Measurements from ENCODE around the gene UNC5C. TPM values are rescaled to one million over a fixed set of nuclear protein-coding genes. Genes with fewer than 3 reads are reported as not detected.

Gene UNC5C
- total and polyA plus RNA-seq, 2 donors from 2014 or later, result 0.84 to 3.1 TPM

- intact Hi-C loops (cut with DNase I), result no loop called here
- Histone ChIP-seq H3K27ac (ENCODE audit: low read depth in 2 of 2, low read length in 2 of 2) (no peak overlapping the region), H3K27me3 (ENCODE audit: control insufficient read depth, insufficient read depth, low read length) (no peaks in the 10 kb centered on the region), H3K9me3 (ENCODE audit: control insufficient read depth in 2 of 3, insufficient read depth in 1 of 3, low read length in 3 of 3) (no peaks in the 10 kb centered on the region), H3K9ac (ENCODE audit: low read length in 3 of 3) (no peak overlapping the region), H3K4me3 (ENCODE audit: low read length in 3 of 3) (no peak overlapping the region), H3K36me3 (ENCODE audit: control insufficient read depth in 2 of 3, insufficient read depth in 3 of 3, low read length in 3 of 3) (no peaks in the 10 kb centered on the region), H3K4me1 (ENCODE audit: control insufficient read depth in 2 of 3, insufficient read depth in 2 of 3, low read depth in 1 of 3, low read length in 3 of 3) (no peaks in the 10 kb centered on the region)
- no peak for DNase-seq
- FAIRE-seq, result no peak
- TF ChIP-seq CTCF (IDR thresholded peaks at IDR 0.05; ENCODE audit: borderline replicate concordance, extremely low read depth, insufficient read depth), result no peak
These were observed 252.7 kb downstream of the UNC5C start for GRCh38 chr4:95296052-95296451.

- no peak overlapping the region for H3K4me3 ChIP-seq (ENCODE audit: low read length in 3 of 3)
- H3K27ac ChIP-seq (ENCODE audit: low read depth in 2 of 2, low read length in 2 of 2), result no peak overlapping the region
- H3K27me3 ChIP-seq (ENCODE audit: control insufficient read depth, insufficient read depth, low read length), result no peaks in the 10 kb centered on the region
- H3K36me3 ChIP-seq (ENCODE audit: control insufficient read depth in 2 of 3, insufficient read depth in 3 of 3, low read length in 3 of 3), result no peaks in the 10 kb centered on the region
- no peaks in the 10 kb centered on the region for H3K9me3 ChIP-seq (ENCODE audit: control insufficient read depth in 2 of 3, insufficient read depth in 1 of 3, low read length in 3 of 3)
- no peak for TF ChIP-seq CTCF (IDR thresholded peaks at IDR 0.05; ENCODE audit: borderline replicate concordance, extremely low read depth, insufficient read depth)
- intact Hi-C loops (cut with DNase I), result no loop called here
- no peaks in the 10 kb centered on the region for H3K4me1 ChIP-seq (ENCODE audit: control insufficient read depth in 2 of 3, insufficient read depth in 2 of 3, low read depth in 1 of 3, low read length in 3 of 3)
- FAIRE-seq (no peak), DNase-seq (no peak)
- no peak overlapping the region for H3K9ac ChIP-seq (ENCODE audit: low read length in 3 of 3)
These were observed 253.6 kb downstream of the UNC5C start for GRCh38 chr4:95295157-95295556.

GRCh38 chr4:95294321-95294720, 254.5 kb downstream of the UNC5C start:
- Histone ChIP-seq H3K4me3 (ENCODE audit: low read length in 3 of 3) (no peak overlapping the region), H3K9ac (ENCODE audit: low read length in 3 of 3) (no peak overlapping the region), H3K36me3 (ENCODE audit: control insufficient read depth in 2 of 3, insufficient read depth in 3 of 3, low read length in 3 of 3) (no peaks in the 10 kb centered on the region), H3K9me3 (ENCODE audit: control insufficient read depth in 2 of 3, insufficient read depth in 1 of 3, low read length in 3 of 3) (no peaks in the 10 kb centered on the region), H3K27ac (ENCODE audit: low read depth in 2 of 2, low read length in 2 of 2) (no peak overlapping the region), H3K27me3 (ENCODE audit: control insufficient read depth, insufficient read depth, low read length) (no peaks in the 10 kb centered on the region), H3K4me1 (ENCODE audit: control insufficient read depth in 2 of 3, insufficient read depth in 2 of 3, low read depth in 1 of 3, low read length in 3 of 3) (no peaks in the 10 kb centered on the region)
- DNase-seq (no peak), FAIRE-seq (no peak)
- intact Hi-C loops (cut with DNase I), result no loop called here
- no peak for TF ChIP-seq CTCF (IDR thresholded peaks at IDR 0.05; ENCODE audit: borderline replicate concordance, extremely low read depth, insufficient read depth)

- FAIRE-seq (no peak), DNase-seq (no peak)
- no peaks in the 10 kb centered on the region for H3K4me1 ChIP-seq (ENCODE audit: control insufficient read depth in 2 of 3, insufficient read depth in 2 of 3, low read depth in 1 of 3, low read length in 3 of 3)
- no peak overlapping the region for H3K27ac ChIP-seq (ENCODE audit: low read depth in 2 of 2, low read length in 2 of 2)
- peaks cover 0 to 3% (median 0%) of the 10 kb centered on the region in 3 donors for H3K9me3 ChIP-seq (ENCODE audit: control insufficient read depth in 2 of 3, insufficient read depth in 1 of 3, low read length in 3 of 3)
- no peaks in the 10 kb centered on the region for H3K27me3 ChIP-seq (ENCODE audit: control insufficient read depth, insufficient read depth, low read length)
- H3K9ac ChIP-seq (ENCODE audit: low read length in 3 of 3), result no peak overlapping the region
- H3K4me3 ChIP-seq (ENCODE audit: low read length in 3 of 3), result no peak overlapping the region
- no peaks in the 10 kb centered on the region for H3K36me3 ChIP-seq (ENCODE audit: control insufficient read depth in 2 of 3, insufficient read depth in 3 of 3, low read length in 3 of 3)
- intact Hi-C loops (cut with DNase I), result no loop called here
- no peak for TF ChIP-seq CTCF (IDR thresholded peaks at IDR 0.05; ENCODE audit: borderline replicate concordance, extremely low read depth, insufficient read depth)
These were observed 255.8 kb downstream of the UNC5C start for GRCh38 chr4:95293014-95293413.
